K562 (cell line): ENCODE results near the gene TAF8. TPM values are rescaled to one million over a fixed set of nuclear protein-coding genes. Genes with fewer than 3 reads are reported as not detected.

ENCODE experiments used
- BACH1 ChIP-seq: fragments of 200-800 bp; sonication (Bioruptor generic); IDR thresholded peaks from 2 replicates; pipeline ENCODE4 v1.6.1; 2016; ENCODE audit warnings: missing genetic modification characterization, missing compliant biosample characterization
- CREB3L1 ChIP-seq: fragments of 450-650 bp; IDR thresholded peaks from 2 replicates; pipeline ENCODE4 v1.6.1; 2014; ENCODE audit warnings: low read depth, mild to moderate bottlenecking, moderate library complexity, borderline replicate concordance
- DMBX1 ChIP-seq: fragments of 250-450 bp; sonication (Bioruptor Pico); IDR thresholded peaks from 2 replicates; pipeline ENCODE4 v1.8.0; 2022; ENCODE audit warnings: inconsistent platforms, mild to moderate bottlenecking, moderate library complexity, borderline replicate concordance
- HMGN3 ChIP-seq: IDR thresholded peaks from 2 replicates; pipeline ENCODE4 v1.6.1; 2011; ENCODE audit warnings: borderline replicate concordance, low read depth, mild to moderate bottlenecking, mixed read lengths, low read length; ENCODE audit not compliant: insufficient read length; ENCODE audit errors: extremely low read depth
- KAT8 ChIP-seq: fragments of 450-650 bp; IDR thresholded peaks from 2 replicates; pipeline ENCODE4 v1.6.1; 2016; ENCODE audit warnings: low read depth, mild to moderate bottlenecking
- RCOR1 ChIP-seq, 2 experiments: IDR thresholded peaks; 2 replicates each; pipeline ENCODE4 v1.6.1; 2012; ENCODE audit warnings: low read depth in 2 of 2, low read length in 2 of 2, borderline replicate concordance in 1 of 2, improper control_type of control experiment in 1 of 2
- SREBF1 ChIP-seq: fragments of 150-350 bp; IDR thresholded peaks from 2 replicates; pipeline ENCODE4 v1.6.1; 2014; ENCODE audit warnings: antibody characterized with exemption, low read depth, low read length, borderline replicate concordance
- TCF3 ChIP-seq: sonication (generic); formaldehyde crosslinking; IDR thresholded peaks from 2 replicates; pipeline ENCODE4 v1.4.0; 2020; ENCODE audit warnings: mild to moderate bottlenecking, missing genetic modification reagents
- TFAM ChIP-seq: fragments of 250-450 bp; sonication (Bioruptor Pico); conservative IDR thresholded peaks from 2 replicates; pipeline ENCODE4 v1.5.0; 2021; ENCODE audit warnings: mild to moderate bottlenecking, moderate library complexity
- ZNF449 ChIP-seq: fragments of 250-450 bp; sonication (Bioruptor Pico); IDR thresholded peaks from 2 replicates; pipeline ENCODE4 v1.8.0; 2022; ENCODE audit warnings: moderate library complexity, mild to moderate bottlenecking, inconsistent platforms
- polyA plus RNA-seq, 8 experiments: library from polyadenylated mRNA; depleted of rRNA in 4 of 8; stranded (reverse) in 5 of 8; unstranded in 3 of 8; fragments of >200 nt; fragmentation: Nextera tagmentation in 2 of 8; fragmentation: Illumina TruSeq in 1 of 8; extraction: Ambion mirVana in 2 of 8; extraction: Trizol in 1 of 8; gene quantifications; 2 replicates each; pipeline versions ENCODE4 v1.2.1 to v1.2.3, GENCODE V29; 2011 to 2014; ENCODE audit warnings: inconsistent platforms in 1 of 8, missing spikeins in 1 of 8
- total RNA-seq, 7 experiments: library from RNA; depleted of rRNA in 6 of 7; stranded (reverse); fragments of >200 nt in 6 of 7; fragmentation: Illumina TruSeq in 2 of 7; extraction: Trizol in 2 of 7; gene quantifications; 2 replicates each; pipeline versions ENCODE4 v1.2.1 to v1.2.3, GENCODE V29; 2011 to 2021; ENCODE audit warnings: low replicate concordance in 1 of 7
- TF ChIP-seq, protein P1 (sequence below), 2 experiments: IDR thresholded peaks; 2 replicates each; pipeline ENCODE4 v1.6.1; 2012; ENCODE audit warnings: improper control_type of control experiment in 2 of 2, low read depth in 2 of 2, low read length in 2 of 2, borderline replicate concordance in 1 of 2
- TF ChIP-seq, protein P2 (sequence below): IDR thresholded peaks from 2 replicates; pipeline ENCODE4 v1.6.1; 2016; ENCODE audit warnings: missing genetic modification characterization, missing compliant biosample characterization

TAF8 gene
- total and polyA plus RNA-seq, 9 of the 15 experiments (the other 6 are each of a cell fraction or from before 2014, with no cell fraction given) = 29.4 to 84.0 (median 52.6) TPM

DNA sequence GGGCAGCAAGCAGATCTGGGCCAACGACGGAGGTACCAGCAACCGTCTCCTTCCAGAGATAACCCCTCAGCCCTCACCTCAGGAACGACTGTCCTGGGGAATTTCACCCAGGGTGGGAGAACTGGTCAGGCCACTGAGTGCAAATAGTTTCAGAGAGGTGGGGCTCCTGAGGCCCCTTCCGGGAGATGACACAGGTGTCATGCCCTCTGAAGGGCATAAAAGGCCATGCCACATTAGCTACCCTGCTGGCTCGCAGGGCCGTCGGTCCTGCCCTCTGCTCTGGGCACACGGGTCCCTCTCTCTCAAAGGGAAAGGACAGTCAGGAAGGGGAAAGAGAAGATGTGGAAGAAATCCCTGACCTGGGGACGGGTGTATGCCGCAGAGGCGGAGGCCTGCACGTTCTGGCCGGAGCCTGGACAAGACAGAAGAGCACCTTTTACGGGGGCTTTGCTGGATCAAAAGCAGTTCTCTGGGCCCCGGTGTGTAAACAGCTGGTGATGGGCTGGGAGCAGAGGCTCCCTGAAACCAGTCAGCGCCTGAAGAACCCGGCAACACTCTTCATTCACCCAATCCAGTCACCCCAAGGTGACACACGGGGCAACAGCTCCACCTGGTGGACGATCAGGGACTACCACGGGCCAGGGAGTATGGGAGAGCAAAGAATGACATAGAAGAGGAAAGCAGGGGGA, 6.4 kb upstream of the TAF8 start (continued):
- no peak; the same call in 1 of the 2 replicates for TF ChIP-seq CREB3L1
- TF ChIP-seq BACH1 (tag) = 0 out of 2 replicates have a peak, but pooled peaks have one; percentile 34
- TF ChIP-seq ZNF449 (CRISPR knock-in tag) = no peak
- no peak for TF ChIP-seq DMBX1
- peak; percentile 55; the same call in 1 of the 2 replicates for TF ChIP-seq TCF3 (CRISPR knock-in tag)
- no peak for TF ChIP-seq SREBF1
- TF ChIP-seq TFAM = no peak
- TF ChIP-seq, protein P1, sequence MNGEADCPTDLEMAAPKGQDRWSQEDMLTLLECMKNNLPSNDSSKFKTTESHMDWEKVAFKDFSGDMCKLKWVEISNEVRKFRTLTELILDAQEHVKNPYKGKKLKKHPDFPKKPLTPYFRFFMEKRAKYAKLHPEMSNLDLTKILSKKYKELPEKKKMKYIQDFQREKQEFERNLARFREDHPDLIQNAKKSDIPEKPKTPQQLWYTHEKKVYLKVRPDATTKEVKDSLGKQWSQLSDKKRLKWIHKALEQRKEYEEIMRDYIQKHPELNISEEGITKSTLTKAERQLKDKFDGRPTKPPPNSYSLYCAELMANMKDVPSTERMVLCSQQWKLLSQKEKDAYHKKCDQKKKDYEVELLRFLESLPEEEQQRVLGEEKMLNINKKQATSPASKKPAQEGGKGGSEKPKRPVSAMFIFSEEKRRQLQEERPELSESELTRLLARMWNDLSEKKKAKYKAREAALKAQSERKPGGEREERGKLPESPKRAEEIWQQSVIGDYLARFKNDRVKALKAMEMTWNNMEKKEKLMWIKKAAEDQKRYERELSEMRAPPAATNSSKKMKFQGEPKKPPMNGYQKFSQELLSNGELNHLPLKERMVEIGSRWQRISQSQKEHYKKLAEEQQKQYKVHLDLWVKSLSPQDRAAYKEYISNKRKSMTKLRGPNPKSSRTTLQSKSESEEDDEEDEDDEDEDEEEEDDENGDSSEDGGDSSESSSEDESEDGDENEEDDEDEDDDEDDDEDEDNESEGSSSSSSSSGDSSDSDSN (IDR thresholded peaks at IDR 0.05; ENCODE audit: borderline replicate concordance in 1 of 2, low read depth in 2 of 2, low read length in 2 of 2) = no peak
- TF ChIP-seq, protein P2, sequence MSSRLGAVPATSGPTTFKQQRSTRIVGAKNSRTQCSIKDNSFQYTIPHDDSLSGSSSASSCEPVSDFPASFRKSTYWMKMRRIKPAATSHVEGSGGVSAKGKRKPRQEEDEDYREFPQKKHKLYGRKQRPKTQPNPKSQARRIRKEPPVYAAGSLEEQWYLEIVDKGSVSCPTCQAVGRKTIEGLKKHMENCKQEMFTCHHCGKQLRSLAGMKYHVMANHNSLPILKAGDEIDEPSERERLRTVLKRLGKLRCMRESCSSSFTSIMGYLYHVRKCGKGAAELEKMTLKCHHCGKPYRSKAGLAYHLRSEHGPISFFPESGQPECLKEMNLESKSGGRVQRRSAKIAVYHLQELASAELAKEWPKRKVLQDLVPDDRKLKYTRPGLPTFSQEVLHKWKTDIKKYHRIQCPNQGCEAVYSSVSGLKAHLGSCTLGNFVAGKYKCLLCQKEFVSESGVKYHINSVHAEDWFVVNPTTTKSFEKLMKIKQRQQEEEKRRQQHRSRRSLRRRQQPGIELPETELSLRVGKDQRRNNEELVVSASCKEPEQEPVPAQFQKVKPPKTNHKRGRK = no peak
- TF ChIP-seq HMGN3 = no peak
- TF ChIP-seq RCOR1 (IDR thresholded peaks at IDR 0.05; ENCODE audit: borderline replicate concordance in 1 of 2, low read depth in 2 of 2, low read length in 2 of 2) = peak in 1 of 2 experiments; percentile 86; a peak in 2 of 4 replicates
- TF ChIP-seq KAT8 = no peak
